Endodermal cell (in vitro differentiated cells): ENCODE measurements around the gene AVP. TPM values are rescaled to one million over a fixed set of nuclear protein-coding genes. Genes with fewer than 3 reads are reported as not detected.

Source experiments
- DNase-seq: peaks from one replicate; pipeline ENCODE4 v3.0.0-alpha.2; 2017
- H3K27ac ChIP-seq: 2 replicates; pipeline ENCODE4 v1.5.1; 2013; ENCODE audit warnings: mild to moderate bottlenecking, low read depth, low read length, moderate library complexity
- H3K27me3 ChIP-seq: 2 replicates; pipeline ENCODE4 v1.6.1; 2013; ENCODE audit warnings: mild to moderate bottlenecking, low read length, moderate library complexity; ENCODE audit not compliant: insufficient read depth, control insufficient read depth, poor library complexity, severe bottlenecking
- H3K36me3 ChIP-seq: 2 replicates; pipeline ENCODE4 v1.7.0; 2013; ENCODE audit warnings: mild to moderate bottlenecking, low read length, moderate library complexity; ENCODE audit not compliant: control insufficient read depth, insufficient read depth
- H3K4me1 ChIP-seq: one replicate; pipeline ENCODE4 v1.7.0; 2013; ENCODE audit warnings: low read length; ENCODE audit not compliant: control insufficient read depth, insufficient read depth
- H3K4me3 ChIP-seq: 2 replicates; pipeline ENCODE4 v1.5.1; 2013; ENCODE audit warnings: mild to moderate bottlenecking, low read length, moderate library complexity
- H3K9ac ChIP-seq: 2 replicates; pipeline ENCODE4 v1.6.1; 2013; ENCODE audit warnings: mild to moderate bottlenecking, low read length, moderate library complexity; ENCODE audit not compliant: poor library complexity, severe bottlenecking; ENCODE audit errors: extremely low read depth
- H3K9me3 ChIP-seq: 2 replicates; pipeline ENCODE4 v1.6.1; 2013; ENCODE audit warnings: mild to moderate bottlenecking, low read length, moderate library complexity; ENCODE audit not compliant: control insufficient read depth
- H3K27ac Mint-ChIP-seq: 2 replicates; pipeline ENCODE4 v1.8.0; 2020; ENCODE audit warnings: mixed read lengths
- H3K27me3 Mint-ChIP-seq: 2 replicates; pipeline ENCODE4 v1.8.0; 2021; ENCODE audit warnings: mild to moderate bottlenecking, mixed read lengths; ENCODE audit not compliant: insufficient read depth
- H3K36me3 Mint-ChIP-seq: 2 replicates; pipeline ENCODE4 v1.8.0; 2020; ENCODE audit warnings: low read depth, mixed read lengths
- H3K4me1 Mint-ChIP-seq: 2 replicates; pipeline ENCODE4 v1.8.0; 2020; ENCODE audit warnings: mixed read lengths
- H3K4me3 Mint-ChIP-seq: 2 replicates; pipeline ENCODE4 v1.8.0; 2020; ENCODE audit warnings: mild to moderate bottlenecking, moderate library complexity, mixed read lengths
- H3K9me3 Mint-ChIP-seq: 2 replicates; pipeline ENCODE4 v1.8.0; 2020; ENCODE audit warnings: mild to moderate bottlenecking, mixed read lengths
- WGBS, 2 experiments: methylation state at CpG; one replicate each; pipeline versions ENCODE4 v1.1.5 to v1.1.7; 2013; ENCODE audit warnings: missing lambda C conversion rate in 2 of 2, mixed read lengths in 1 of 2; ENCODE audit not compliant: insufficient coverage in 1 of 2, insufficient read length in 1 of 2; 5-methylcytosine and 5-hydroxymethylcytosine counted together
- total RNA-seq, 2 donors: library from RNA; stranded (reverse); fragmentation: NEBNext Ultra II Directional in 1 of 2; extraction: Animal tissue kit (Norgen Biotek cat#: 25700) in 1 of 2; gene quantifications; 2 replicates in 1 of 2; 3 replicates in 1 of 2; pipeline ENCODE4 v1.2.1, GENCODE V29; 2021
- TF ChIP-seq, protein P1 (sequence below): fragments of 200-600 bp; sonication (generic); conservative IDR thresholded peaks from 2 replicates; pipeline ENCODE4 v1.5.0; 2021; ENCODE audit warnings: antibody characterized with exemption, mild to moderate bottlenecking

The AVP gene
- total RNA-seq, 2 donors from 2014 or later: not detected

DNA sequence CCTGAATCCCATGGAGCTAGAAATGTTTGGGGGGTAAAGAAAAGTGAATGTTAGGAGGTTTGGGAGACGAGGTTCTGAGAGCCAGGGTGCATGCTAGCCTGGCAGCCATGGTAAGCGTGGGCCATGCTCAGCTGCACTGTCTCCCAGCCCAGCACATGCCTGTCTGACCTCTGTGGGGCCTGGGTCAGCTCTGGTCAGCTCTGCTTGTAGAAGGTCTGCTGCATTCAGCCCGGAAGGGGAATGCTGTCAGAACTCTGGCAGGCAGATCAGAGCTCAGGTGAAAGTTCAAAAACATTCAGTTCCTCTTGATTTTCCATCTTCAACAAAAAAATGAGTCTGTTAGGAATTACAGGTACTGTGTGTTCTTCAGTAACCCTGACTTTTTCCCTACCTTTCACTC lies 46.9 kb downstream of the AVP start:
- H3K36me3 ChIP-seq: peaks cover 61% of the 10 kb centered on the region
- H3K4me3 ChIP-seq: no peak overlapping the region
- TF ChIP-seq, protein P1, sequence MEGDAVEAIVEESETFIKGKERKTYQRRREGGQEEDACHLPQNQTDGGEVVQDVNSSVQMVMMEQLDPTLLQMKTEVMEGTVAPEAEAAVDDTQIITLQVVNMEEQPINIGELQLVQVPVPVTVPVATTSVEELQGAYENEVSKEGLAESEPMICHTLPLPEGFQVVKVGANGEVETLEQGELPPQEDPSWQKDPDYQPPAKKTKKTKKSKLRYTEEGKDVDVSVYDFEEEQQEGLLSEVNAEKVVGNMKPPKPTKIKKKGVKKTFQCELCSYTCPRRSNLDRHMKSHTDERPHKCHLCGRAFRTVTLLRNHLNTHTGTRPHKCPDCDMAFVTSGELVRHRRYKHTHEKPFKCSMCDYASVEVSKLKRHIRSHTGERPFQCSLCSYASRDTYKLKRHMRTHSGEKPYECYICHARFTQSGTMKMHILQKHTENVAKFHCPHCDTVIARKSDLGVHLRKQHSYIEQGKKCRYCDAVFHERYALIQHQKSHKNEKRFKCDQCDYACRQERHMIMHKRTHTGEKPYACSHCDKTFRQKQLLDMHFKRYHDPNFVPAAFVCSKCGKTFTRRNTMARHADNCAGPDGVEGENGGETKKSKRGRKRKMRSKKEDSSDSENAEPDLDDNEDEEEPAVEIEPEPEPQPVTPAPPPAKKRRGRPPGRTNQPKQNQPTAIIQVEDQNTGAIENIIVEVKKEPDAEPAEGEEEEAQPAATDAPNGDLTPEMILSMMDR: no peak
- H3K27ac ChIP-seq: no peak overlapping the region
- WGBS, 2 experiments: 84 to 98% methylated on average over 3 of the region's 3 CpGs
- peaks cover 10% of the 10 kb centered on the region for H3K4me1 ChIP-seq
- Mint-ChIP-seq H3K4me1 (peaks cover 18% of the 10 kb centered on the region), H3K27ac (no peak overlapping the region), H3K4me3 (no peak overlapping the region), H3K27me3 (no peaks in the 10 kb centered on the region), H3K9me3 (no peaks in the 10 kb centered on the region), H3K36me3 (peaks cover 55% of the 10 kb centered on the region)
- no peaks in the 10 kb centered on the region for H3K9me3 ChIP-seq
- H3K27me3 ChIP-seq: no peaks in the 10 kb centered on the region
- H3K9ac ChIP-seq: no peak overlapping the region
- DNase-seq: no peak

- Mint-ChIP-seq H3K36me3 (peaks cover 49% of the 10 kb centered on the region), H3K9me3 (no peaks in the 10 kb centered on the region), H3K4me1 (no peaks in the 10 kb centered on the region), H3K4me3 (no peak overlapping the region), H3K27me3 (no peaks in the 10 kb centered on the region), H3K27ac (no peak overlapping the region)
- TF ChIP-seq, protein P1: no peak
- 93% methylated on average over 6 to 8 of the region's 8 CpGs for WGBS, 2 experiments
- Histone ChIP-seq H3K36me3 (peaks cover 59% of the 10 kb centered on the region), H3K9ac (no peak overlapping the region), H3K4me3 (no peak overlapping the region), H3K9me3 (no peaks in the 10 kb centered on the region), H3K27ac (no peak overlapping the region), H3K4me1 (no peaks in the 10 kb centered on the region), H3K27me3 (no peaks in the 10 kb centered on the region)
- DNase-seq: no peak
Measured at GRCh38 chr20:3032624-3033023, 51.9 kb downstream of the AVP start.

Other genes starting within 250 kb of the AVP start
- 10 to 100 TPM; 40.2 to 46.5 TPM for gene PCED1A, start 244.1 kb downstream of the AVP start, total RNA-seq
- gene VPS16, start 244.0 kb downstream of the AVP start, total RNA-seq: 10 to 100 TPM; 36.8 to 37.5 TPM
- 10 to 100 TPM; 52.4 to 58.7 TPM for gene PTPRA, start 211.2 kb downstream of the AVP start, total RNA-seq
- 1 to 10 TPM in 1 of 2 donors, not detected in 1; 2.5 TPM for gene GNRH2, start 41.1 kb downstream of the AVP start, total RNA-seq
- 10 to 100 TPM; 75.1 to 87.7 TPM for gene MRPS26, start 38.7 kb downstream of the AVP start, total RNA-seq
- not detected for gene OXT, start 13.1 kb downstream of the AVP start, total RNA-seq
- 10 to 100 TPM; 13.9 to 20.0 TPM for gene FASTKD5, start 75.1 kb upstream of the AVP start, total RNA-seq
- gene UBOX5, start 75.1 kb upstream of the AVP start, total RNA-seq: 10 to 100 TPM in 1 of 2 donors, 1 to 10 TPM in 1; 5.3 to 10.8 TPM
- gene LZTS3, start 88.8 kb upstream of the AVP start, total RNA-seq: 10 to 100 TPM; 26.8 to 27.7 TPM
- gene DDRGK1, start 120.0 kb upstream of the AVP start, total RNA-seq: 10 to 100 TPM; 55.0 to 59.3 TPM
- gene ITPA, start 124.8 kb upstream of the AVP start, total RNA-seq: 10 to 100 TPM; 50.8 to 53.6 TPM
- 10 to 100 TPM in 1 of 2 donors, 1 to 10 TPM in 1; 3.8 to 12.4 TPM for gene SLC4A11, start 154.5 kb upstream of the AVP start, total RNA-seq